HL-60 (cell line): Measurements from ENCODE around the gene CRYM.

Experiments used
- DNase-seq, 2 experiments: peaks; one replicate each; pipeline ENCODE4 v3.0.0-alpha.2; 2010 to 2020; ENCODE audit warnings: low read depth in 1 of 2, low spot score in 1 of 2
- H3K27ac ChIP-seq: fragments of 250-450 bp; sonication (Bioruptor Pico); replicated peaks from 2 replicates; pipeline ENCODE4 v1.5.1; 2020; ENCODE audit warnings: mild to moderate bottlenecking, moderate library complexity
- H3K27me3 ChIP-seq: fragments of 250-450 bp; sonication (Bioruptor Pico); 2 replicates; pipeline ENCODE4 v1.5.1; 2021; ENCODE audit warnings: mild to moderate bottlenecking, moderate library complexity; ENCODE audit not compliant: insufficient read depth, poor library complexity, severe bottlenecking
- H3K4me3 ChIP-seq: replicated peaks from 2 replicates; pipeline ENCODE4 v1.5.1; 2011; ENCODE audit warnings: mild to moderate bottlenecking, control low read depth, low read length; ENCODE audit not compliant: insufficient read depth
- CTCF ChIP-seq: IDR thresholded peaks from one replicate; pipeline ENCODE4 v1.5.1; 2011; ENCODE audit warnings: low read length, control low read depth, inconsistent platforms; ENCODE audit not compliant: insufficient read depth
- GABPA ChIP-seq: IDR thresholded peaks from 2 replicates; pipeline ENCODE4 v1.6.1; 2012; ENCODE audit warnings: low read depth
- POLR2AphosphoS5 ChIP-seq: IDR thresholded peaks from 2 replicates; pipeline ENCODE4 v1.6.1; 2012; ENCODE audit warnings: low read depth
- REST ChIP-seq: IDR thresholded peaks from 2 replicates; pipeline ENCODE4 v1.6.1; 2012; ENCODE audit warnings: low read depth; ENCODE audit not compliant: insufficient replicate concordance
- SPI1 ChIP-seq: IDR thresholded peaks from 2 replicates; pipeline ENCODE4 v1.6.1; 2012; ENCODE audit warnings: low read depth, mild to moderate bottlenecking, borderline replicate concordance

The CRYM gene

GRCh38 chr16:21272253-21272652, 5.8 kb downstream of the CRYM start:
- H3K27me3 ChIP-seq, result peaks cover 11% of the 10 kb centered on the region

GRCh38 chr16:21268236-21268635, 9.9 kb downstream of the CRYM start:
- DNase-seq, result no peak
- H3K4me3 ChIP-seq, result no peak overlapping the region
- no peak for TF ChIP-seq SPI1

More at GRCh38 chr16:21272253-21272652, 5.8 kb downstream of the CRYM start:
- DNase-seq, result no peak
- H3K27ac ChIP-seq, result no peak overlapping the region
- no peak for TF ChIP-seq REST
- no peak overlapping the region for H3K4me3 ChIP-seq

GRCh38 chr16:21267298-21267697, 10.8 kb downstream of the CRYM start:
- no peak overlapping the region for H3K27ac ChIP-seq
- H3K27me3 ChIP-seq, result no peaks in the 10 kb centered on the region
- DNase-seq, result no peak
- TF ChIP-seq CTCF (no peak), GABPA (no peak), POLR2AphosphoS5 (no peak), REST (no peak)
- H3K4me3 ChIP-seq, result no peak overlapping the region

More at GRCh38 chr16:21268236-21268635, 9.9 kb downstream of the CRYM start:
- Histone ChIP-seq H3K27ac (no peak overlapping the region), H3K27me3 (peaks cover 2% of the 10 kb centered on the region)

- no peak overlapping the region for H3K27ac ChIP-seq
- TF ChIP-seq POLR2AphosphoS5 (no peak), REST (no peak), GABPA (no peak), SPI1 (no peak), CTCF (no peak)
- no peak for DNase-seq
- H3K4me3 ChIP-seq, result no peak overlapping the region
- H3K27me3 ChIP-seq, result no peaks in the 10 kb centered on the region
Observed at GRCh38 chr16:21265104-21265837, 12.8 kb downstream of the CRYM start.
